ENCODE measurements around the gene NT5C1B.

Gene NT5C1B

DNA sequence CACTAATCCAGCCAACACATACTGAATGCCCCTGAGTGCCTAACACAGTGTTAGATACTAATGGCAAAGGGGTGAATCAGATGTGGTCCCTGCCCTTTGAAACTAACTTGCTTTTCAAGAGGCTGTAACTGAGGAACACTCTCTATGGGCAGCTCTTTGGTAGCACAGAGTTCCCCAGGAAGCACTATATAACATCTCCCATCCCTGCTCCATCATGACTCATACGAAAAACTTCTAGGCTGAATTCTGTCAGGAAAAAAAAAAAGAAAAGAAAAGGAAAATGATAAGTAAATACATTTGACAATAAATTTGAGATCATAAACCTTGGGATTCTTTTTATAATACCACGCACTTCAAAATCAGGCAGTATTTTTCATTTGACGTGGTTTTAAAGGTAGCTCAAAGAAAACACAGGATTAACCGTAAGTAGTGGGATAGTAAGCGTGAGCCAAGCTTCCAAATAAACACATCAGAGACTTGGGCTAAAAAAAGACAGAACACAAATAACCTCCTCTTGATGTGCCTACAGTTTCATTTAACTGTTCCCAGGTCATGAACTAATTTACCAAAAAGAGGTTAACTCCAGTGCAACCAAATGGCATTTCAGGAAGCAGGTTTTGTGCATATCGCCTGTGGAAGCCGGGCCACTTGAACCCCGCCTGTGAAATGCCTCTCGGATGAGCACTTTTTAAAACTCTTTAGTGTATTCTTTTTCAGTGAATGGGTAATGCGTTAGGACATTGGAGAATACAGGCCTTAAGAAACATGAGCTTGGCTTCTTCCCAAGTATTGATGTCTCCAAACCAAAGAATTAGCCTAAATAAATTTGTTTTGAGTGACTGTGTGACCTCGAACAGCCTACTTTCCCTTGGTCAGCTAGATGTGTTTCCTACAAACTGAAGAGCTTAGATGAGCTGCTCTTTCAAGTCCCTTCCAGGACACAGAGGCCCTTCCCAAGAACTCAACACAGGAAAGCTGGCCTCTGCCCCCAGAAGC is 71.0 kb downstream of the NT5C1B start:
- no peak for DNase-seq (ENCODE audit: low read depth in 3 of 3, low spot score in 1 of 3)

GRCh38 chr2:18517386-18517785 is 72.0 kb downstream of the NT5C1B start:
- DNase-seq (ENCODE audit: low read depth in 3 of 3, low spot score in 1 of 3), result no peak

- no peak for DNase-seq (ENCODE audit: low read depth in 3 of 3, low spot score in 1 of 3)
These were observed 73.3 kb downstream of the NT5C1B start for GRCh38 chr2:18516112-18516511.

DNA sequence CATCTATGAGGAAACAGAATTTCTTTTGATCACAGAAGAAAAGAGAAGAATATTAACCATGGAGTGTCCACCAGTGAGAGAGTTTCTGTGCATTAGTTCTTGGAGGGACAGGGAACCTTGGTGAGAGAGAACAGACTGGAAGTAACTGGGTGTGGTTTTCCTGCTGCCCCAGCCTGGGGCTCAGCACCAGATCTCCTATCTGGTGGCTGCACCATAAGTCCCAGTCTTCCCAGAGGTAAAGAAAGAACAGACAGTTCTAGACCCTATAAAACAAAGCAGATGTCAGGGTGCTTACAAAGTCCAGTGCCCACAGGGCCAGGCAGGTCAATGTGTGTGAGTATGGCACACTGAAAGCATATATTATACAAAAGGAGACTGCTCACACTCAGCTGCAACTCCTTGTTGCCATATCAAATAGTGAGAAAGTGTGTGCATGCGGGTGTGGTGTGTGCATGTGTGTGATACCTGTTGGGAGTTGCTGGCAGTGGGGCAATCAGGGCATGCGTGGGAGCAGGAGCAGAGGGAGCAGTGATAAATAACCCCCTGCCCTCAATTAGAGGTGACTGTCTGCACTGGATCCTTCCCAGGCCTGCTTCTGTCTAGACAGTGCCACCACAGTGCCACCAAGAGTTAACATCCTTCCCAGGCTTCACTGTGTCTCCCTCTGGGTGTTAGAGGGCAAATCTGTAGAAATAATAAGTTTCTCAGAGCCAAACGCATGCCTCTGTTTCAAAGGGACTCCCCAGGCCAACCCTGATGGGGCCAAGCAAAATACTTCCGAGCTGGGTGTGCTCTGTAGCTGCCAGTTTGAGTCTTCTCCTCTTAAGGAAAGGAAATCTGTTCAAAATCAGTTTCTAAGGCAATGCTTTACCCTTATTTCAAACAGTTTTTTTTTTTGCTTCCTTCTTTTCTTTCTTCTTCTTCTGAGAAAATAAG is 74.6 kb downstream of the NT5C1B start:
- DNase-seq (ENCODE audit: low read depth in 3 of 3, low spot score in 1 of 3), result no peak
